HCT116 (cell line): ENCODE results near the gene AQP12B. TPM values are rescaled to one million over a fixed set of nuclear protein-coding genes. Genes with fewer than 3 reads are reported as not detected.

Experiments
- ATAC-seq: fragments of 200-7000 bp; cut with Tn5 transposase; 2 replicates; pipeline ENCODE4 v1.9.1; 2020; ENCODE audit warnings: mild to moderate bottlenecking, moderate library complexity
- BruUV-seq: library from RNA; stranded (reverse); fragments of 400-500 nt; replicated peaks from 2 replicates; lab custom pipeline; 2021; lab: Mats Ljungman, UMichigan
- CTCF ChIA-PET: fragments of 300-600 bp; sonication (Branson Sonifier 250); formaldehyde crosslinking; loops from one replicate; lab custom pipeline; 2021; ENCODE audit warnings: antibody characterized with exemption; lab: Charles Lee
- POLR2A ChIA-PET: fragments of 300-600, 350-600 bp; sonication (Branson Sonifier 250); formaldehyde crosslinking; loops from one replicate; lab custom pipeline; 2021; ENCODE audit warnings: antibody characterized with exemption; lab: Charles Lee
- RAD21 ChIA-PET, 2 experiments: fragments of 300-600 bp; sonication (Branson Sonifier 250); formaldehyde crosslinking; loops; one replicate each; lab custom pipeline; 2023; ENCODE audit warnings: low total read pairs in 2 of 2; ENCODE audit not compliant: uncharacterized antibody in 2 of 2, unreplicated experiment in 2 of 2, low non-redundant PET in 1 of 2; lab: Charles Lee
- DNase-seq: peaks from one replicate; pipeline ENCODE4 v3.0.0-alpha.2; 2010; ENCODE audit warnings: low read depth, low spot score
- H2AFZ ChIP-seq: fragments of 200-600 bp; shearing (Covaris generic), sonication (generic); 2 replicates; pipeline ENCODE4 v1.6.1; 2017; ENCODE audit warnings: low read depth, mixed run types, mixed read lengths, antibody characterized with exemption, low read length; ENCODE audit not compliant: poor library complexity, severe bottlenecking
- H3K27ac ChIP-seq: 2 replicates; pipeline ENCODE4 v1.5.1; 2012; ENCODE audit warnings: low read depth, low read length
- H3K27me3 ChIP-seq: fragments of 200-600 bp; sonication (generic); 2 replicates; pipeline ENCODE4 v1.6.1; 2016; ENCODE audit warnings: mixed run types, low read length, mixed read lengths; ENCODE audit not compliant: insufficient read depth
- H3K36me3 ChIP-seq, 2 experiments: fragments of 200-500 bp in 1 of 2; fragments of 200-600 bp in 1 of 2; sonication (Bioruptor generic) in 1 of 2; sonication (generic) in 1 of 2; 2 replicates each; pipeline versions ENCODE4 v1.5.1 to v1.6.1; 2014 to 2016; ENCODE audit warnings: low read length in 2 of 2, inconsistent platforms in 1 of 2, mixed read lengths in 1 of 2, mixed run types in 1 of 2; ENCODE audit not compliant: insufficient read depth in 2 of 2, control insufficient read depth in 1 of 2
- H3K4me1 ChIP-seq, 2 experiments: fragments of 200-600 bp in 1 of 2; sonication (generic) in 1 of 2; 2 replicates each; pipeline versions ENCODE4 v1.5.1 to v1.6.1; 2012 to 2017; ENCODE audit warnings: low read length in 2 of 2, inconsistent platforms in 1 of 2, mild to moderate bottlenecking in 1 of 2, mixed read lengths in 1 of 2, mixed run types in 1 of 2, moderate library complexity in 1 of 2; ENCODE audit not compliant: insufficient read depth in 2 of 2, control insufficient read depth in 1 of 2
- H3K4me2 ChIP-seq: fragments of 200-600 bp; sonication (generic); 2 replicates; pipeline ENCODE4 v1.6.1; 2017; ENCODE audit warnings: mixed run types, low read length, mixed read lengths
- H3K4me3 ChIP-seq, 2 experiments: fragments of 200-600 bp in 1 of 2; sonication (generic) in 1 of 2; replicated peaks in 1 of 2; 2 replicates each; pipeline ENCODE4 v1.5.1; 2011 to 2016; ENCODE audit warnings: low read length in 2 of 2, control low read depth in 1 of 2, low read depth in 1 of 2, mild to moderate bottlenecking in 1 of 2, mixed read lengths in 1 of 2, mixed run types in 1 of 2
- H3K79me2 ChIP-seq: fragments of 200-600 bp; sonication (generic); 2 replicates; pipeline ENCODE4 v1.6.1; 2017; ENCODE audit warnings: mild to moderate bottlenecking, mixed run types, low read length, moderate library complexity, mixed read lengths; ENCODE audit not compliant: insufficient read depth
- H3K9ac ChIP-seq: fragments of 200-600 bp; sonication (generic); 2 replicates; pipeline ENCODE4 v1.6.1; 2016; ENCODE audit warnings: low read length, mixed read lengths
- H3K9me2 ChIP-seq: fragments of 200-600 bp; sonication (generic), shearing (Covaris generic); 2 replicates; pipeline ENCODE4 v1.6.1; 2017; ENCODE audit warnings: mixed run types, mild to moderate bottlenecking, moderate library complexity; ENCODE audit not compliant: insufficient read depth
- H3K9me3 ChIP-seq, 2 experiments: fragments of 200-500 bp in 1 of 2; fragments of 200-600 bp in 1 of 2; sonication (Bioruptor generic) in 1 of 2; sonication (generic) in 1 of 2; 2 replicates each; pipeline ENCODE4 v1.6.1; 2014 to 2017; ENCODE audit warnings: low read length in 2 of 2, mixed read lengths in 2 of 2, inconsistent platforms in 1 of 2, low read depth in 1 of 2, mild to moderate bottlenecking in 1 of 2, mixed run types in 1 of 2, moderate library complexity in 1 of 2; ENCODE audit not compliant: control insufficient read depth in 1 of 2, insufficient read depth in 1 of 2
- H4K20me1 ChIP-seq: fragments of 200-600 bp; sonication (generic), shearing (Covaris generic); 2 replicates; pipeline ENCODE4 v1.6.1; 2017; ENCODE audit warnings: mixed run types, mild to moderate bottlenecking, moderate library complexity; ENCODE audit not compliant: insufficient read depth
- CEBPB ChIP-seq: IDR thresholded peaks from 2 replicates; pipeline ENCODE4 v1.6.1; 2012; ENCODE audit warnings: low read depth
- EGR1 ChIP-seq: IDR thresholded peaks from 2 replicates; pipeline ENCODE4 v1.6.1; 2012; ENCODE audit warnings: low read depth
- EZH2phosphoT487 ChIP-seq: fragments of 200-600 bp; IDR thresholded peaks from 2 replicates; pipeline ENCODE4 v1.6.1; 2018; ENCODE audit warnings: antibody characterized with exemption, borderline replicate concordance
- FOSL1 ChIP-seq: IDR thresholded peaks from 2 replicates; pipeline ENCODE4 v1.6.1; 2012; ENCODE audit warnings: low read depth
- POLR2A ChIP-seq: IDR thresholded peaks from 2 replicates; pipeline ENCODE4 v1.7.0; 2011; ENCODE audit warnings: borderline replicate concordance; ENCODE audit not compliant: insufficient read depth, insufficient read length; ENCODE audit errors: extremely low read depth
- RAD21 ChIP-seq: IDR thresholded peaks from 2 replicates; pipeline ENCODE4 v1.6.1; 2012; ENCODE audit warnings: low read depth, mild to moderate bottlenecking
- SP1 ChIP-seq: IDR thresholded peaks from 2 replicates; pipeline ENCODE4 v1.6.1; 2012; ENCODE audit warnings: low read depth
- YY1 ChIP-seq: IDR thresholded peaks from 2 replicates; pipeline ENCODE4 v1.6.1; 2011; ENCODE audit warnings: low read length, low read depth, moderate library complexity, mild to moderate bottlenecking; ENCODE audit not compliant: insufficient replicate concordance; ENCODE audit errors: extremely low read depth
- ZFX ChIP-seq: fragments of 450-650 bp; IDR thresholded peaks from 2 replicates; pipeline ENCODE4 v1.6.1; 2017
- intact Hi-C: fragments of 100-400 bp; cut with micrococcal nuclease; formaldehyde crosslinking; loops from 2 replicates; pipeline ENCODE4 v1.10.0; 2022
- total RNA-seq: library from RNA; stranded (reverse); gene quantifications from one replicate; pipeline ENCODE4 v1.2.1, GENCODE V29; 2021; ENCODE audit not compliant: unreplicated experiment
- TF ChIP-seq, protein P1 (sequence below): IDR thresholded peaks from 2 replicates; pipeline ENCODE4 v1.6.1; 2012

Gene AQP12B
- total RNA-seq, 1 experiment from 2014 or later, result not detected

DNA sequence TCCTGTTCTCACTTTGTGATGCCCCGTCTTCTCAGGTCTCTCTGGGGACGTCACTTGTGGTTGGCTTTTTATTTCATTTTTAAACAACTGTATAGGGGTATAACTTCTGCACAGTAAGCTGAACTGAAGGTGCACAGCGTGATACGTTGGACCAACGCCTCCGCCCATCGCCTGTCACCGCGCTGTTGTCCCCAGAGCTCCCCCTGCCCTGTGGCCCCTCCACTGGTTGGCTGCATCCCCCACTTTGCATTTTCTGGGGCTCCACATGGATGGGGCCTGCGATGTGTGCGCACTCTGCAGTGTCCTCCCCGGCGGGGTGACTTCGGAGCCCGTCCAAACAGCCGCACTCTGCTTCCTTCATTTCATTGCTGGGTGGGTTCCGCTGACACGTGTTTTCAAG lies 43.1 kb downstream of the AQP12B start:
- Histone ChIP-seq H4K20me1 (no peaks in the 10 kb centered on the region), H3K27ac (no peak overlapping the region), H3K9ac (no peak overlapping the region), H3K27me3 (peaks cover 14% of the 10 kb centered on the region; the same call in 1 of the 2 replicates), H3K4me2 (no peak overlapping the region), H3K4me1 (no peaks in the 10 kb centered on the region), H3K79me2 (no peaks in the 10 kb centered on the region), H3K36me3 (no peaks in the 10 kb centered on the region), H2AFZ (no peak overlapping the region), H3K9me2 (no peaks in the 10 kb centered on the region), H3K9me3 (no peaks in the 10 kb centered on the region), H3K4me3 (no peak overlapping the region)
- intact Hi-C loops, result no loop called here
- BruUV-seq, result no TSS peak
- no peak for DNase-seq
- POLR2A ChIA-PET, result no interaction called here
- RAD21 ChIA-PET, result no interaction called here
- CTCF ChIA-PET, result no interaction called here
- TF ChIP-seq, protein P1, sequence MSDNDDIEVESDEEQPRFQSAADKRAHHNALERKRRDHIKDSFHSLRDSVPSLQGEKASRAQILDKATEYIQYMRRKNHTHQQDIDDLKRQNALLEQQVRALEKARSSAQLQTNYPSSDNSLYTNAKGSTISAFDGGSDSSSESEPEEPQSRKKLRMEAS, result no peak
- TF ChIP-seq FOSL1, result no peak
- no peak for TF ChIP-seq EGR1
- no peak for TF ChIP-seq EZH2phosphoT487
- no peak for TF ChIP-seq CEBPB
- no peak for TF ChIP-seq ZFX
- no peak for TF ChIP-seq POLR2A
- no peak for TF ChIP-seq SP1
- ATAC-seq, result no peak

DNA sequence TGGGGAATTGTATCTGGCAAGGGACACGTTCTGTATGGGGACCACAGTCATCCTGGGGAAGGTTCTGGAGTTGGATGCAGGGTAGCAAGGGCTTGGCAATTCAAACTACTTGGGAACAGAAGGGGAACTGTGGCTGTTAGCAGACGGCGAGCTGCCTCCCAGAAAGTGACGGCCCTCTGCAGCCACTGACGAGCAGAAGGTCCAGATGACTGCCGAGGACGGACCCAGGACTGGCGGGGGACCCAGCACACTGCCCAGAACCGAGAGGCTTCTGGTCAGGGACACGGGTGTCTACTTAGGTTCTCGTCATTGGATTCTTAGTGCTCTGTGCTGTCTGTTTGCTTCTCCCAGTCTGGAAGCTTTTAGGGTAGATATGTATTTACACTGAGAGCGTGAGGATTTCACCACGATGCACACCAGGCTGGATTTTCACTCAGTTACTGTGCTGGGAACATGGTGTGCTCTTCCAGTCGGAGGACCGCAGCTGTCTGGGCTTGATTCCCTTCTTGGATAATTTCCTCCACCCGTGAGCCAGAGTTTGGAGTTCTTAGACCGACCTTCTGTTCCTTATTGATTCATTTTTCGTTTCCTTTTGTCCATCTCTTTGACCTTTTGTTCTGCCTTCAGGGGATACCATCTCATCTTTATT lies 44.0 kb downstream of the AQP12B start:
- Histone ChIP-seq H3K36me3 (no peaks in the 10 kb centered on the region), H3K9me2 (no peaks in the 10 kb centered on the region), H2AFZ (no peak overlapping the region), H3K4me2 (no peak overlapping the region), H3K4me3 (no peak overlapping the region), H3K79me2 (no peaks in the 10 kb centered on the region), H3K9me3 (peaks cover 4 to 5% of the 10 kb centered on the region in 2 experiments; a peak in 2 of 4 replicates), H3K27me3 (peaks cover 10% of the 10 kb centered on the region; the same call in 1 of the 2 replicates)
- no peak for ATAC-seq
- no TSS peak for BruUV-seq
- CTCF ChIA-PET, result no interaction called here
- TF ChIP-seq YY1 (no peak), RAD21 (no peak)
- TF ChIP-seq, all 23 proteins: peak for 0
- Histone ChIP-seq H3K27ac (no peak overlapping the region), H4K20me1 (no peaks in the 10 kb centered on the region), H3K4me1 (no peaks in the 10 kb centered on the region), H3K9ac (no peak overlapping the region)
- no peak for DNase-seq
- POLR2A ChIA-PET, result no interaction called here
- RAD21 ChIA-PET, result no interaction called here
- intact Hi-C loops, result loop anchor here (1.0 kb wide), 1 partner anchor 32 kb away; no protein-coding TSS in a partner anchor
